IPS-20b (cell line): ENCODE measurements around the gene FBXO42.

Experiments used
- H3K27ac ChIP-seq: one replicate; pipeline ENCODE4 v1.5.1; 2013; ENCODE audit warnings: low read length
- H3K27me3 ChIP-seq: 2 replicates; pipeline ENCODE4 v1.6.1; 2013; ENCODE audit warnings: mild to moderate bottlenecking, low read length, inconsistent platforms; ENCODE audit not compliant: insufficient read depth
- H3K36me3 ChIP-seq: 2 replicates; pipeline ENCODE4 v1.6.1; 2013; ENCODE audit warnings: low read depth, mild to moderate bottlenecking, inconsistent platforms, low read length, moderate library complexity; ENCODE audit not compliant: insufficient read depth
- H3K4me1 ChIP-seq: 2 replicates; pipeline ENCODE4 v1.6.1; 2013; ENCODE audit warnings: mild to moderate bottlenecking, control low read depth, inconsistent platforms, low read length, moderate library complexity; ENCODE audit not compliant: insufficient read depth
- H3K4me3 ChIP-seq: 2 replicates; pipeline ENCODE4 v1.5.1; 2013; ENCODE audit warnings: mild to moderate bottlenecking, low read length, inconsistent platforms
- H3K9ac ChIP-seq: 2 replicates; pipeline ENCODE4 v1.6.1; 2013; ENCODE audit warnings: low read depth, mild to moderate bottlenecking, inconsistent platforms, low read length, moderate library complexity
- H3K9me3 ChIP-seq: 2 replicates; pipeline ENCODE4 v1.6.1; 2013; ENCODE audit warnings: mild to moderate bottlenecking, low read depth, low read length, inconsistent platforms; ENCODE audit not compliant: insufficient read depth

FBXO42 gene

GRCh38 chr1:16300436-16300835, 51.8 kb downstream of the FBXO42 start:
- Histone ChIP-seq H3K36me3 (peaks cover 40% of the 10 kb centered on the region), H3K9me3 (no peaks in the 10 kb centered on the region)

GRCh38 chr1:16298653-16299052, 53.6 kb downstream of the FBXO42 start:
- H3K36me3 ChIP-seq, result peaks cover 34% of the 10 kb centered on the region
- no peaks in the 10 kb centered on the region for H3K9me3 ChIP-seq
- H3K27ac ChIP-seq, result no peak overlapping the region
- no peaks in the 10 kb centered on the region for H3K4me1 ChIP-seq
- no peak overlapping the region for H3K4me3 ChIP-seq
- no peaks in the 10 kb centered on the region for H3K27me3 ChIP-seq
- H3K9ac ChIP-seq, result no peak overlapping the region

More at GRCh38 chr1:16300436-16300835, 51.8 kb downstream of the FBXO42 start:
- Histone ChIP-seq H3K27me3 (no peaks in the 10 kb centered on the region), H3K9ac (no peak overlapping the region), H3K4me1 (no peaks in the 10 kb centered on the region), H3K27ac (no peak overlapping the region), H3K4me3 (no peak overlapping the region)

- Histone ChIP-seq H3K36me3 (peaks cover 30% of the 10 kb centered on the region), H3K27ac (no peak overlapping the region), H3K27me3 (no peaks in the 10 kb centered on the region), H3K4me1 (no peaks in the 10 kb centered on the region), H3K4me3 (no peak overlapping the region), H3K9me3 (no peaks in the 10 kb centered on the region), H3K9ac (no peak overlapping the region)
Measured at GRCh38 chr1:16296643-16297042, 55.6 kb downstream of the FBXO42 start.

GRCh38 chr1:16294219-16295212, 57.8 kb downstream of the FBXO42 start:
- H3K9ac ChIP-seq, result no peak overlapping the region
- H3K9me3 ChIP-seq, result no peaks in the 10 kb centered on the region
- no peak overlapping the region for H3K4me3 ChIP-seq
- H3K36me3 ChIP-seq, result peaks cover 28% of the 10 kb centered on the region
- no peaks in the 10 kb centered on the region for H3K4me1 ChIP-seq
- H3K27me3 ChIP-seq, result no peaks in the 10 kb centered on the region
- no peak overlapping the region for H3K27ac ChIP-seq

GRCh38 chr1:16293538-16293937, 58.7 kb downstream of the FBXO42 start:
- peaks cover 28% of the 10 kb centered on the region for H3K36me3 ChIP-seq
- no peaks in the 10 kb centered on the region for H3K27me3 ChIP-seq
- no peak overlapping the region for H3K27ac ChIP-seq
- H3K4me3 ChIP-seq, result no peak overlapping the region
- no peaks in the 10 kb centered on the region for H3K4me1 ChIP-seq
- H3K9me3 ChIP-seq, result no peaks in the 10 kb centered on the region
- no peak overlapping the region for H3K9ac ChIP-seq

- Histone ChIP-seq H3K27ac (no peak overlapping the region), H3K9ac (no peak overlapping the region), H3K9me3 (no peaks in the 10 kb centered on the region), H3K4me3 (no peak overlapping the region), H3K36me3 (peaks cover 28% of the 10 kb centered on the region), H3K27me3 (no peaks in the 10 kb centered on the region), H3K4me1 (no peaks in the 10 kb centered on the region)
Measured at GRCh38 chr1:16292739-16293138, 59.5 kb downstream of the FBXO42 start.

GRCh38 chr1:16289959-16290358, 62.3 kb downstream of the FBXO42 start:
- Histone ChIP-seq H3K36me3 (peaks cover 24% of the 10 kb centered on the region), H3K9ac (no peak overlapping the region), H3K9me3 (no peaks in the 10 kb centered on the region), H3K27me3 (no peaks in the 10 kb centered on the region), H3K4me3 (no peak overlapping the region), H3K27ac (no peak overlapping the region), H3K4me1 (no peaks in the 10 kb centered on the region)

- H3K4me1 ChIP-seq, result no peaks in the 10 kb centered on the region
- no peak overlapping the region for H3K9ac ChIP-seq
- peaks cover 5% of the 10 kb centered on the region; the same call in 1 of the 2 replicates for H3K36me3 ChIP-seq
- H3K27me3 ChIP-seq, result no peaks in the 10 kb centered on the region
- no peak overlapping the region for H3K27ac ChIP-seq
- no peaks in the 10 kb centered on the region for H3K9me3 ChIP-seq
- H3K4me3 ChIP-seq, result no peak overlapping the region
Measured at GRCh38 chr1:16286122-16286521, 66.2 kb downstream of the FBXO42 start.

GRCh38 chr1:16281765-16282164, 70.5 kb downstream of the FBXO42 start:
- Histone ChIP-seq H3K9me3 (no peaks in the 10 kb centered on the region), H3K27me3 (no peaks in the 10 kb centered on the region), H3K36me3 (no peaks in the 10 kb centered on the region; the same call in 1 of the 2 replicates), H3K4me3 (no peak overlapping the region), H3K27ac (no peak overlapping the region), H3K4me1 (no peaks in the 10 kb centered on the region), H3K9ac (no peak overlapping the region)

- Histone ChIP-seq H3K9me3 (no peaks in the 10 kb centered on the region), H3K4me3 (no peak overlapping the region), H3K9ac (no peak overlapping the region), H3K27me3 (no peaks in the 10 kb centered on the region), H3K36me3 (no peaks in the 10 kb centered on the region), H3K4me1 (no peaks in the 10 kb centered on the region), H3K27ac (no peak overlapping the region)
Measured at GRCh38 chr1:16279186-16279585, 73.1 kb downstream of the FBXO42 start.

GRCh38 chr1:16276302-16277030, 75.8 kb downstream of the FBXO42 start:
- H3K27me3 ChIP-seq, result no peaks in the 10 kb centered on the region
- H3K4me1 ChIP-seq, result no peaks in the 10 kb centered on the region
- no peak overlapping the region for H3K27ac ChIP-seq
- H3K4me3 ChIP-seq, result no peak overlapping the region
- no peak overlapping the region for H3K9ac ChIP-seq
- H3K9me3 ChIP-seq, result no peaks in the 10 kb centered on the region
- no peaks in the 10 kb centered on the region for H3K36me3 ChIP-seq
